VCaP (cell line): ENCODE results near the gene ATF6.

Experiments
- H3K27ac ChIP-seq: fragments of 450-650 bp; 2 replicates; pipeline ENCODE4 v1.5.1; 2017
- TF ChIP-seq, protein P1 (sequence below): fragments of 450-650 bp; conservative IDR thresholded peaks from 2 replicates; pipeline ENCODE4 v1.5.1; 2017; ENCODE audit warnings: mild to moderate bottlenecking, moderate library complexity

The ATF6 gene

DNA sequence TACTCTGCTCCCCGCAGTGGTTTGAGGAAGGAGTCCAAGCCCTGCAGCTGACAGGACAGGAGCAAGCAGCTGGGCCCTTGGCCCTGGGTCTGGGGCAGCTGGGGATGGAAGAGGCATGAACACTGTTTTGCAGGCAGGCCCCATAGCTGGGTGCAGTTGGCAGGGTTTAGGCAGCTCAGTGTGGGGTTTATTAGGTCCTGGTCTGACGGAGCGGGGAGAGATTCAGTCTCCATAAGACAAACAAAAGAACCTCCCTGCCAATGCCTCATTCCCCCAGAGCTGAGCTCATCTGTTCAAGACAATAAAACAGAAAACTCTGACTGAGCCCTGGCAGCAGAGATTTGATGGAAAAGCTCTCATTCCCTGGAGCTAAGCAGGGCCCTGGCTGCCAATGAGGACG lies 220.2 kb downstream of the ATF6 start:
- TF ChIP-seq, protein P1, sequence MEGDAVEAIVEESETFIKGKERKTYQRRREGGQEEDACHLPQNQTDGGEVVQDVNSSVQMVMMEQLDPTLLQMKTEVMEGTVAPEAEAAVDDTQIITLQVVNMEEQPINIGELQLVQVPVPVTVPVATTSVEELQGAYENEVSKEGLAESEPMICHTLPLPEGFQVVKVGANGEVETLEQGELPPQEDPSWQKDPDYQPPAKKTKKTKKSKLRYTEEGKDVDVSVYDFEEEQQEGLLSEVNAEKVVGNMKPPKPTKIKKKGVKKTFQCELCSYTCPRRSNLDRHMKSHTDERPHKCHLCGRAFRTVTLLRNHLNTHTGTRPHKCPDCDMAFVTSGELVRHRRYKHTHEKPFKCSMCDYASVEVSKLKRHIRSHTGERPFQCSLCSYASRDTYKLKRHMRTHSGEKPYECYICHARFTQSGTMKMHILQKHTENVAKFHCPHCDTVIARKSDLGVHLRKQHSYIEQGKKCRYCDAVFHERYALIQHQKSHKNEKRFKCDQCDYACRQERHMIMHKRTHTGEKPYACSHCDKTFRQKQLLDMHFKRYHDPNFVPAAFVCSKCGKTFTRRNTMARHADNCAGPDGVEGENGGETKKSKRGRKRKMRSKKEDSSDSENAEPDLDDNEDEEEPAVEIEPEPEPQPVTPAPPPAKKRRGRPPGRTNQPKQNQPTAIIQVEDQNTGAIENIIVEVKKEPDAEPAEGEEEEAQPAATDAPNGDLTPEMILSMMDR: no peak
- H3K27ac ChIP-seq: no peak overlapping the region

DNA sequence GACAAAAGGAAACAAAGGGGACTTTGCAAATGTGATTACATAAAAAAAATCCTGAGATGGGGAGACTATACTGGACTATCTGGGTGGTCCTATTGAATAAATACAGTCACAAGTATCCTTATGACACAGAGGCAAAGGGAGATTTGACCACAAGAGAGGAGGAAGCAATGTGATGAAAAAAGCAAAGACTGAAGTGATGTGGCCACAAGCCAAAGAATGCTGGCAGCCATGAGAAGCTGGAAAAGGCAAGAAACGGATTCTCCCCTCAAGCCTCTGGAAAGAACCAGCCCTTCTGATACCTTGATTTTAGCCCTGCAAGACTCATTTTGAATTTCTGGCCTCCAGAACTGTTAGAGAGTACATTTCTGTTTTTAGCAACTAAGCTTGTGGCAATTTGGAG lies 221.2 kb downstream of the ATF6 start:
- H3K27ac ChIP-seq: no peak overlapping the region
- TF ChIP-seq, protein P1: no peak

DNA sequence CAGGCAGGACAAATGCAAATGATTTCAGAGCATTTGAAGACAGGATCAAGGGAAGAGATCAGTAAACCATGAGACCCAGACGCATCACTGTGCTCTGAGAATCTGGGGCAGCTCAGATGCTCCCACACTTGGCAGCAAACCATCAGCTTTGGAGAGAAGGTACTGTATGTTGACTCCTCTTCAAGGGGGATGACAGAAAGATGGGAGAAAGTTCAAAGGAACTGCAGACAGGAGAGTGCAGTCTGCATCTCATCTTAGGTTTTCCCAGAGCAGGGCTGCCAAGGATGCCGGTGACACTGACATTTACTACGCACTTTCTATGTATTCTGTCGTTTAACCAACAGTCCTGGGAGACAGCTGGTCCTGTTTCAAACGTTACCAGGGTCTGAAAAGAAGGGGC lies 221.8 kb downstream of the ATF6 start:
- H3K27ac ChIP-seq: no peak overlapping the region
- TF ChIP-seq, protein P1: no peak

DNA sequence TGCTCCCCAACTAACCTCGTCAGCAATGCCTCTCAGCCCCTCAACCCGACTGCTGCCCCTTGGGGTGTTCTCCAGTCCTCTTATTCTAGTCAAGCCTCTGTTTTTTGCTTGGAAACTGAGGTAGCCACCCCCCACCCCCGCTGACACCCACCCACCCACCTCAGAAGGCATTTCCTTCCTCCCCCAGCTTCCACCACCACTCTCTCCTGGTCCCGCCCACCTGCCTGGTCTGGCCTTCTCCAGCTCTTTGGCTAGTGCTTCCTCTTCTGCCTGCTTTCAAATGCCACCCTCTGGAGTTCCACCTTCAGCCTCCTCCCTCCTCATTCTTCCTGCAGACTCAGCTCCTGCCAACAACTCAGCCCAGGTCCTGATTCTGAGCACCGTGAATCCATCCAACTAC lies 222.3 kb downstream of the ATF6 start:
- H3K27ac ChIP-seq: no peak overlapping the region
- TF ChIP-seq, protein P1: no peak

DNA sequence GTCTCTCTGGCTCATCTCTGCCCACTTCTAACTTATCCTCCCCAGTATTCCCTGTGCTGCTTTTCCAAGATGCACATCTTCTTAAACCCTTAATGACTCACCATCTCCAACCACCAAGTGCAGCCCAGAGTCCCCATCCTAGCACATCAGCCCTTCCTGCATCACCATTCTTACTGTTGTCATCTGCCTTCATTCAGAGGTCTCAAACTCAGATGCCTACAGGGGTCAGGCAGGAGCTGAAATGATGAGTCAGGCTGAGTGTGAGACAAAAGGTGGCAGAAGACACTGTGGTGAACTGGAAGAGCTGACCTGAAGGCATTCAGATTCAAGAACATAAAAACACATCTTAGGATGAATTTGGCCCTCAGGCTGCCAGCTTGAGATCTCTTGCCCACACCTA lies 223.0 kb downstream of the ATF6 start:
- TF ChIP-seq, protein P1: no peak

DNA sequence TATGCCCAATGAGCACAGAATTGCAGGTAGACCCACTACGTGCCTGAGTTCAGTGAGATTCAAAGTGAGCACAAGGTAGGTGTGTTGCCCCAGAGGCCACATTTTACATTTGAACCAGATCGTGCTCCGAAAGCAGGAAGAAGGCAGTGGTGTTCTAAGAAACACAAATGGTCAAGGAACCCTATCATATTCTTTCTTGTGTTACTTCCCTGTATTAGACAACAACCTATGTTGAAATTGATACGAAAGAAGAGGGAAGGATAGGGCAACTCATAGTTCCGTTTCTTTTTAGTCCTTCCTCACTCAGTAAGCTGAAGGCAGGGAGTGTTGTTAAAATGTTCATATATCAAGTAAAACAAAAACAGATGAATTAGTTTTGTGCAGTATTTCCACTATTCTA lies 223.7 kb downstream of the ATF6 start:
- no peak overlapping the region for H3K27ac ChIP-seq
- TF ChIP-seq, protein P1: no peak

More for the DNA sequence above, 223.0 kb downstream of the ATF6 start:
- no peak overlapping the region for H3K27ac ChIP-seq

DNA sequence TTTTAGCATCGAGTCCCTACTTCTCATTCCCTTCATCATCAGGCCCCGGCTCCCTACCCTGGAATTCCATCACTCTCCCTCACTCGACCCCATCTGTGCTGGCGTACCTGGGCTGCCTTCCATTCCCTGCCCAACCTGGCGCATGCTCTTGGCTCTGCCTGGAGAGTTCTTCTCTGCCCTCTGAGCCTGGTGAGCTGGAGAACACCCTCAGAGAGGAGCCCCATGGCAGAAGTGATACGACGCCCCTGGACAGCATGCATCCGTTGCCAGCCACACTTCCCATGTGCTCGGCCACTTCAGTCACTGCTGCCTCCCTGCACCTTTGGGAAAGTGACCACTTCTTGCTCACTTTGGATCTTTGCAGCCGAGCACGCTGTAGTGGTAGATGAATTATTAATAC lies 227.5 kb downstream of the ATF6 start:
- no peak overlapping the region for H3K27ac ChIP-seq
- TF ChIP-seq, protein P1: no peak
